Measurements from ENCODE around the gene TXNL4B.
"Not testable (repeated sequence)": the region's sequence is repeated elsewhere in the genome, so short reads cannot be mapped to it uniquely, and the experiment has no call there.

DNA sequence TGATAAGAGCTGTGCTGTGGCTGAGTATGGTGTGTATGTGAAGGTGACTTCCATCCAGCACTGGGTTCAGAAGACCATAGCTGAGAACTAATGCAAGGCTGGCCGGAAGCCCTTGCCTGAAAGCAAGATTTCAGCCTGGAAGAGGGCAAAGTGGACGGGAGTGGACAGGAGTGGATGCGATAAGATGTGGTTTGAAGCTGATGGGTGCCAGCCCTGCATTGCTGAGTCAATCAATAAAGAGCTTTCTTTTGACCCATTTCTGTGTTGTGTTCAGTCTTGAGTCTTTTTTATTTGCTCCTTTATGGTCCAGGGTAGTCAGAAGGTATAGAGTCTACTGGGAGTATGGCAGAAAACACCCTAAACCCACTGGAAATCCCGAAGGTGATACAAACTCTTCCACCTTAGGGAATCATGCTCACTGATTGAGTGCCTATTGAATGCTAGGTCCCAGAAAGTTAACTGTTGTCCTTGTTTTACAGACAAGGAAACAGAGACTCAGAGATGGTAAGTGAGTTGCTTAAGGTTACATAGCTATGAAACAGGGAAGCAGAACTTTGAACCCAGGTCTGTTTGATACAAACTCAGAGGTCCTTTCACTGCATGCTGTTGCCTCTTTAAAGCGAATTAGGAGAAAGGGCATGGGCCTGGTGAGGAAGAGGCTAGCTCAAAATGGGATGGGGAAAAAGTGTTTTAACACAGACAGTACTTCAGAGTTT lies 16.3 kb downstream of the TXNL4B start:
- TF ChIP-seq, protein P1, sequence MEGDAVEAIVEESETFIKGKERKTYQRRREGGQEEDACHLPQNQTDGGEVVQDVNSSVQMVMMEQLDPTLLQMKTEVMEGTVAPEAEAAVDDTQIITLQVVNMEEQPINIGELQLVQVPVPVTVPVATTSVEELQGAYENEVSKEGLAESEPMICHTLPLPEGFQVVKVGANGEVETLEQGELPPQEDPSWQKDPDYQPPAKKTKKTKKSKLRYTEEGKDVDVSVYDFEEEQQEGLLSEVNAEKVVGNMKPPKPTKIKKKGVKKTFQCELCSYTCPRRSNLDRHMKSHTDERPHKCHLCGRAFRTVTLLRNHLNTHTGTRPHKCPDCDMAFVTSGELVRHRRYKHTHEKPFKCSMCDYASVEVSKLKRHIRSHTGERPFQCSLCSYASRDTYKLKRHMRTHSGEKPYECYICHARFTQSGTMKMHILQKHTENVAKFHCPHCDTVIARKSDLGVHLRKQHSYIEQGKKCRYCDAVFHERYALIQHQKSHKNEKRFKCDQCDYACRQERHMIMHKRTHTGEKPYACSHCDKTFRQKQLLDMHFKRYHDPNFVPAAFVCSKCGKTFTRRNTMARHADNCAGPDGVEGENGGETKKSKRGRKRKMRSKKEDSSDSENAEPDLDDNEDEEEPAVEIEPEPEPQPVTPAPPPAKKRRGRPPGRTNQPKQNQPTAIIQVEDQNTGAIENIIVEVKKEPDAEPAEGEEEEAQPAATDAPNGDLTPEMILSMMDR (IDR thresholded peaks at IDR 0.05): not testable (repeated sequence)
- not testable (repeated sequence) for TF ChIP-seq POLR2AphosphoS5, EP300, POLR2A (IDR thresholded peaks at IDR 0.05)
